GM13977 (cell line): ENCODE measurements around the gene HPS1.

ENCODE experiments used
- DNase-seq: peaks from one replicate; pipeline ENCODE4 v3.0.0; 2012; ENCODE audit warnings: low spot score
- CTCF ChIP-seq: IDR thresholded peaks from 2 replicates; pipeline ENCODE4 v1.5.1; 2012; ENCODE audit warnings: mild to moderate bottlenecking, control low read depth; ENCODE audit not compliant: insufficient read depth; ENCODE audit errors: extremely low read depth, missing control alignments
- in situ Hi-C: fragments of 300-500 bp; cut with MboI; formaldehyde crosslinking; loops from one replicate; pipeline ENCODE4 v1.12.0; 2022; ENCODE audit warnings: low sequenced_read_pairs, low pct_unique_long_range_greater_than_20kb, mixed read lengths, inconsistent platforms; ENCODE audit not compliant: unreplicated experiment

HPS1 gene

GRCh38 chr10:98419469-98420261 lies 27.1 kb downstream of the HPS1 start:
- in situ Hi-C loops, result no loop called here
- DNase-seq, result no peak
- TF ChIP-seq CTCF, result no peak

GRCh38 chr10:98418665-98419468 lies 27.9 kb downstream of the HPS1 start:
- no peak for DNase-seq
- in situ Hi-C loops, result no loop called here
- no peak for TF ChIP-seq CTCF

GRCh38 chr10:98417973-98418664 lies 28.6 kb downstream of the HPS1 start:
- DNase-seq, result no peak
- no peak for TF ChIP-seq CTCF
- in situ Hi-C loops, result no loop called here

GRCh38 chr10:98417481-98417959 lies 29.2 kb downstream of the HPS1 start:
- TF ChIP-seq CTCF, result no peak
- in situ Hi-C loops, result no loop called here

GRCh38 chr10:98416606-98417388 lies 29.9 kb downstream of the HPS1 start:
- DNase-seq, result no peak
- in situ Hi-C loops, result no loop called here
- no peak for TF ChIP-seq CTCF

More at GRCh38 chr10:98417481-98417959, 29.2 kb downstream of the HPS1 start:
- no peak for DNase-seq

DNA sequence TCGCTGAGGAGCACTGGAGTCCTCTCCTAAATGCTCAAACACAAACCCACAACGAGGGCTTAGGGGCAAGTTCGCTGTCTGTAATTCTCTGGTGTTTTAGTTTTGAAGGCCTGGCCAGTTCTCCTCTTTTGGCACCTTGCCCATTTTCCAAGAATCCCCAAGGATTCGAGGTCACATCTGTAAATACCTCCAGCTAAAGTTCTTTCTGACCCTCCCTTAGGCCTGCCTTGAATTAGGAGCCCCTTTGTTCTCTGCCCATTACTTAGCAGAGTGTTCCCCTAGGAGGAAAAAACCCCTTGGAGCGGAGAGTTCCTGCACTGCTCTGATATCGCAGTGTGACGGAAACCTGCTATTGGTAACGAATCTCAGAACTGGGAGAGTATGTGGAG lies 31.0 kb downstream of the HPS1 start:
- no peak for DNase-seq
- in situ Hi-C loops, result no loop called here
- no peak for TF ChIP-seq CTCF
